Esophagus squamous epithelium (tissue), 5 donors: Measurements from ENCODE around the gene NOL3. TPM values are rescaled to one million over a fixed set of nuclear protein-coding genes. Genes with fewer than 3 reads are reported as not detected.

Experiments used
- DNase-seq: peaks from one replicate; lab custom pipeline; 2025; lab: John Stamatoyannopoulos, UW
- H3K27ac ChIP-seq, 4 donors: fragments of 200-600 bp; sonication (generic); one replicate each; pipeline ENCODE4 v1.5.1; 2016 to 2019; ENCODE audit warnings: mild to moderate bottlenecking in 1 of 4
- H3K27me3 ChIP-seq, 4 donors: fragments of 200-600 bp; sonication (generic); 1 replicate in 3 of 4; 2 replicates in 1 of 4; pipeline versions ENCODE4 v1.5.1 to v1.6.0; 2017 to 2021; ENCODE audit warnings: antibody characterized with exemption in 1 of 4
- H3K36me3 ChIP-seq, 3 donors: fragments of 200-600 bp; sonication (generic); one replicate each; pipeline ENCODE4 v1.5.1; 2016 to 2019
- H3K4me1 ChIP-seq, 3 donors: fragments of 200-600 bp; sonication (generic); one replicate each; pipeline ENCODE4 v1.5.1; 2017 to 2019
- H3K4me3 ChIP-seq, 4 donors: fragments of 200-600 bp; sonication (generic); 1 replicate in 3 of 4; 2 replicates in 1 of 4; pipeline ENCODE4 v1.5.1; 2016 to 2019; ENCODE audit warnings: mild to moderate bottlenecking in 2 of 4, moderate library complexity in 1 of 4
- H3K9me3 ChIP-seq, 3 donors: fragments of 200-600 bp; sonication (generic); one replicate each; pipeline ENCODE4 v1.5.1; 2016 to 2019
- POLR2A ChIP-seq, 4 donors: fragments of 450-650 bp; IDR thresholded peaks; one replicate each; pipeline ENCODE4 v1.6.1; 2017; ENCODE audit warnings: antibody characterized with exemption in 4 of 4, mild to moderate bottlenecking in 4 of 4, moderate library complexity in 3 of 4
- WGBS, 2 donors: methylation state at CpG; one replicate each; pipeline ENCODE4 v1.1.5; 2018; 5-methylcytosine and 5-hydroxymethylcytosine counted together
- intact Hi-C: fragments of 100-400 bp; cut with DNase I; formaldehyde crosslinking; loops from one replicate; pipeline ENCODE4 v1.15.0; 2022
- total RNA-seq, 4 donors: library from RNA; depleted of rRNA; stranded (reverse); fragments of >200 nt; gene quantifications; one replicate each; pipeline ENCODE4 v1.1.0, GENCODE V29; 2016
- TF ChIP-seq, protein P1 (sequence below), 6 experiments: fragments of 450-650 bp in 4 of 6; fragments of 200-600 bp in 2 of 6; sonication (generic) in 2 of 6; IDR thresholded peaks; one replicate each; pipeline ENCODE4 v1.5.1; 2016 to 2019; ENCODE audit warnings: antibody characterized with exemption in 6 of 6, mild to moderate bottlenecking in 4 of 6, moderate library complexity in 4 of 6
- donor health status: DM: yes; HTN: yes; CAD: no.

The NOL3 gene
- total RNA-seq, 4 donors from 2014 or later = 25.1 to 56.1 (median 36.7) TPM

DNA sequence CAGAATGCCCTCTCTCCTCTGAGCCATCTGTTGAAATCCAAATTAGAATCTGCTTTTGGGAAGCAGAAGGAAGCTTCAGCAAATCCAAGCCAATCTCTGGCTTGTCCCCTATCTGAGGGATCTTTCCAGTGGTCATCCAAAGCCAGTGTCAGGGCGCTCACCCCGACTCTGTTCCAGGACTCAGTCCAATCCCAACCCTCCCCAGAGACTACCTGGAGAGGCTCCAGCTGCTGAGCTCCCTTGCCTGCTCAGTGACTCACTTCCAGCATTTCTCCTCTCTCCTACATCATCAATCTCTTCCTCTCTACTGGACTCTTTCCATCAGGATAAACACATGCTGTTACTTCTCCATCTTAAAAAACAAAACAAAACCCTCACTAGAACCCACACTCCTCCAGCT is 11.0 kb downstream of the NOL3 start:
- peaks cover 42 to 90% (median 64%) of the 10 kb centered on the region in 3 donors for H3K4me1 ChIP-seq
- intact Hi-C loops = no loop called here

DNA sequence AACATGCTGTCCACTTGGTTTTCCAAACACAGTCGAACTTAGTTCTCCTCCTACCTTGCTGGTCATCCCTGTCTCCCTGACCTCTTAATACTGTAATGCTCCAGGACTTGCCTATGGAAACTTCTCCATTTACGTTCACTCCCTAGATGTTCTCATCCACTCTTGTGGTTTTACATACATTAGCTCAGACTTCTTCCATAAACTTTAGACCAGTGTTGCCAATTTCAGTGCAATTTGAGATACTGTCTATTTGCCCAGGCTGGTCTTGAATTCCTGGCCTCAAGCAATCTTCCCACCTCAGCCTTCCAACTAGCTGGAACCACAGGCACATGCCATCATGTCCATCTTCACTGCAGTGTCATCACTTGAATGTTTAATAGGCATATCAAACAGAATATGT is 11.9 kb downstream of the NOL3 start:
- no peak for DNase-seq
- TF ChIP-seq, protein P1, sequence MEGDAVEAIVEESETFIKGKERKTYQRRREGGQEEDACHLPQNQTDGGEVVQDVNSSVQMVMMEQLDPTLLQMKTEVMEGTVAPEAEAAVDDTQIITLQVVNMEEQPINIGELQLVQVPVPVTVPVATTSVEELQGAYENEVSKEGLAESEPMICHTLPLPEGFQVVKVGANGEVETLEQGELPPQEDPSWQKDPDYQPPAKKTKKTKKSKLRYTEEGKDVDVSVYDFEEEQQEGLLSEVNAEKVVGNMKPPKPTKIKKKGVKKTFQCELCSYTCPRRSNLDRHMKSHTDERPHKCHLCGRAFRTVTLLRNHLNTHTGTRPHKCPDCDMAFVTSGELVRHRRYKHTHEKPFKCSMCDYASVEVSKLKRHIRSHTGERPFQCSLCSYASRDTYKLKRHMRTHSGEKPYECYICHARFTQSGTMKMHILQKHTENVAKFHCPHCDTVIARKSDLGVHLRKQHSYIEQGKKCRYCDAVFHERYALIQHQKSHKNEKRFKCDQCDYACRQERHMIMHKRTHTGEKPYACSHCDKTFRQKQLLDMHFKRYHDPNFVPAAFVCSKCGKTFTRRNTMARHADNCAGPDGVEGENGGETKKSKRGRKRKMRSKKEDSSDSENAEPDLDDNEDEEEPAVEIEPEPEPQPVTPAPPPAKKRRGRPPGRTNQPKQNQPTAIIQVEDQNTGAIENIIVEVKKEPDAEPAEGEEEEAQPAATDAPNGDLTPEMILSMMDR (IDR thresholded peaks at IDR 0.05) = no peak
- TF ChIP-seq POLR2A (IDR thresholded peaks at IDR 0.05) = no peak
- no peaks in the 10 kb centered on the region for H3K9me3 ChIP-seq
- intact Hi-C loops = no loop called here
- peak overlapping the region in 3 of 4 donors; percentile 93 to 99 (median 99) for H3K27ac ChIP-seq
- H3K27me3 ChIP-seq = no peaks in the 10 kb centered on the region
- no peaks in the 10 kb centered on the region for H3K36me3 ChIP-seq
- no peak overlapping the region for H3K4me3 ChIP-seq
- H3K4me1 ChIP-seq = peaks cover 41 to 81% (median 58%) of the 10 kb centered on the region in 3 donors
- WGBS, 2 donors = 63 to 80% methylated on average over 2 of the region's 2 CpGs

More for the DNA sequence above, 11.0 kb downstream of the NOL3 start:
- no peaks in the 10 kb centered on the region for H3K27me3 ChIP-seq
- DNase-seq = no peak
- peaks cover 0 to 2% (median 0%) of the 10 kb centered on the region in 3 donors for H3K36me3 ChIP-seq
- H3K27ac ChIP-seq = peak overlapping the region; percentile 16 to 90 (median 75)
- no peaks in the 10 kb centered on the region for H3K9me3 ChIP-seq
- WGBS, 2 donors = 18 to 30% methylated on average over 2 of the region's 2 CpGs
- TF ChIP-seq, protein P1 (IDR thresholded peaks at IDR 0.05) = no peak
- no peak for TF ChIP-seq POLR2A (IDR thresholded peaks at IDR 0.05)
- H3K4me3 ChIP-seq = no peak overlapping the region

DNA sequence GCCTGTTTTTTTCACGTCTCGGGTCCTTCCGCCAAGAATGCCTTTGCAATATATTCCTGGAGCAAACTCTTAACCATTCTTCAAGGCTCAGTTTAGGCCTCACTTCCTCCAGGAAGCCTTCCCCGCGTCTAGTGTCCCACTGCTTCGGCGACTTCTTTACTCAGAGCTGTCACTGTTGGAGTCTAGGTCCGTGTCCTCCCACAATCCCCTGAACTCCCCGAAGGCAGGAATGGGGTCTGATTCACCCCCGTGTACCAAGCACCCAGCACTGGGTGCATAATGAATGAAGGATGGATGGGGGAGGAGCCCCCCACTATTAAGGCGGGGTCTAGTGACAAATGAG is 12.9 kb downstream of the NOL3 start:
- no peaks in the 10 kb centered on the region for H3K9me3 ChIP-seq
- peak overlapping the region; percentile 58 to 94 (median 60) for H3K4me3 ChIP-seq
- intact Hi-C loops = no loop called here
- WGBS, 2 donors = 7 to 8% methylated on average over 7 to 8 of the region's 11 CpGs
- no peaks in the 10 kb centered on the region for H3K36me3 ChIP-seq
- H3K27ac ChIP-seq = peak overlapping the region; percentile 93 to 99 (median 98)
- DNase-seq = no peak
- H3K4me1 ChIP-seq = peaks cover 32 to 71% (median 51%) of the 10 kb centered on the region in 3 donors
- H3K27me3 ChIP-seq = no peaks in the 10 kb centered on the region
- TF ChIP-seq, protein P1 (IDR thresholded peaks at IDR 0.05) = peak in 1 of 6 experiments; percentile 6
- no peak for TF ChIP-seq POLR2A (IDR thresholded peaks at IDR 0.05)

DNA sequence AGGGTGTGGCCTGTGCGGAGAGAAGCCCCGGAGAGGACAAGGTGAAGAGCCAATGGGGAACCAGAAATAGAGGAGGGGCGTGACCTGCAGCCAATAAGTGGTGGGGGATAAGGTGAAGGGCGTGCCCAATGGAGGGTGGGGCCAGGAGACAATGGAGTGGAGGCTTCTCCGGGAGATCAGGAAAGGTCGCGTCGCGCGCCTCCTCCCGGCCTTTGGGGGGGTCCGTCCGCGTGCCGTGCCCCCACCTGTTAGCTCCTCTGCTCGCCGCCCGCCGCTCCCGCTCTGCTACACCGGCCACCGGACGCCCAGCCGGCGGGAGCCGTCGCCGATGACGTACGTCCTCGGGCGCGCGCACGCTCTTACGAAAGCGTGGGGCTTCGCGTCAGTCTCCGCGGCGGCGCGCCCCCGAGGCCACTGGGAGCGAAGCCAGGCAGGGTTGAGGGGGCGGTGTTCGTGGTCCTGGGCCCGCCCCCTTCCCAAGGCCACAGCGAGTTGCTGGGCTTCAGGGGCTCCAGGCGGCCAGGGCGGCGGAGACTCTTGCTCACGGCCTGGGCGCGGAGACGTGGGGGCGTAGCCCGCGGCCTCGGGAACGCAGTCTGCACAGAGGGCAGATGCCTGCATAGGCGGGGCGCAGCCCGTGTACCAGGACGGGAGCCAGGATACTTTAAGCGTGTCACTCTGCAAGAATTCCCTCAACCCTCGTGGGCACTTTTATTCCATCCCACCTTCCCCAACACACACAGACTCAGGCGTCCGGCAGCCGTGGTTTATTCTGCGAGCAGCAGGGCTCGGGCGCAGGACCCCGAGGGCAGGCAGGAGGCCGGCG is 13.5 kb downstream of the NOL3 start, which contains the start of gene MATCAP1:
MATCAP1 (minus strand) TSS at position 337 of the 826 bp plus-strand sequence. CDS start 3,353 bp downstream, outside the sequence.
- H3K36me3 ChIP-seq = no peaks in the 10 kb centered on the region
- H3K4me1 ChIP-seq = peaks cover 26 to 65% (median 46%) of the 10 kb centered on the region in 3 donors
- peak within 1 kb of the TSS; percentile 58 to 94 (median 60) for H3K4me3 ChIP-seq
- peak within 1 kb of the TSS; percentile 93 to 99 (median 98) for H3K27ac ChIP-seq
- intact Hi-C loops = no loop called here
- DNase-seq = peak; percentile 76
- H3K9me3 ChIP-seq = no peaks in the 10 kb centered on the region
- H3K27me3 ChIP-seq = no peaks in the 10 kb centered on the region
- 0 to 4% methylated on average over 6 to 8 of the region's 77 CpGs for WGBS, 2 donors
- TF ChIP-seq, protein P1 (IDR thresholded peaks at IDR 0.05) = peak in 1 of 6 experiments; percentile 7
- TF ChIP-seq POLR2A (IDR thresholded peaks at IDR 0.05) = peak in 2 of 4 donors; percentile 45 to 63

DNA sequence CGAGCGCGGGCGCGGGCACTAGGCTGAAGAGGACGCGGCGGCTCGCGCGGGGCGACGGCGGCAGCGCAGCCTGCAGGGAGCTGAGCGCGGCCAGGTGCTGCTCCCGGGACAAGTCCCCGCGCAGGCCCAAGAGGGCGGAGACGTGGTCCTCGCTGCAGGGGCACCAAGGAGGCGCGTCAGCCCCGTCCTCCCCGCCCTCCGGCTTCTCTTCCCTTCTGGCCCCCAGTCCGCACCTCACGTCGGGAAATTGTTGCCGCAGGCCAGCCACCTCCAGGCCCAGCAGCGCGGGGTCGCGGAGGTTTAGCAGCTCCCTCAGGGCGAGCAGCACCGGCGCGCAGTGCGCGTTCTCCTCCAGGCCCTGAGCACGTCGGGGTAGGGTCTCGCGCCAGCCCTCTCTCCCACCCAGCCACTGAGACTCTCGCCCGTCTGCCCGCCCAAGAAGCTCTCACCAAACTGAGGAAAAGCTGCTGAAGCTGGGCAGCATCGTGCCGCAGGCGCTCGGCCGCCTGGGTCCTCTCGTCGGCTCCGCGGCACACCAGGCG is 14.2 kb downstream of the NOL3 start:
- peak overlapping the region; percentile 58 to 94 (median 60) for H3K4me3 ChIP-seq
- peaks cover 22 to 58% (median 39%) of the 10 kb centered on the region in 3 donors for H3K4me1 ChIP-seq
- no peak for DNase-seq
- H3K36me3 ChIP-seq = no peaks in the 10 kb centered on the region
- WGBS, 2 donors = no CpG with 5 or more reads among the region's 59 CpGs
- no peaks in the 10 kb centered on the region for H3K27me3 ChIP-seq
- H3K27ac ChIP-seq = peak overlapping the region; percentile 93 to 99 (median 98)
- no peaks in the 10 kb centered on the region for H3K9me3 ChIP-seq
- intact Hi-C loops = no loop called here
- no peak for TF ChIP-seq POLR2A (IDR thresholded peaks at IDR 0.05)
- TF ChIP-seq, protein P1 (IDR thresholded peaks at IDR 0.05) = no peak
